Measurements from ENCODE around the gene TNKS2. TPM values are rescaled to one million over a fixed set of nuclear protein-coding genes. Genes with fewer than 3 reads are reported as not detected.
"Not testable (repeated sequence)": the region's sequence is repeated elsewhere in the genome, so short reads cannot be mapped to it uniquely, and the experiment has no call there.

TNKS2 gene
- total RNA-seq, 2 donors from 2014 or later: 48.5 to 52.3 TPM

DNA sequence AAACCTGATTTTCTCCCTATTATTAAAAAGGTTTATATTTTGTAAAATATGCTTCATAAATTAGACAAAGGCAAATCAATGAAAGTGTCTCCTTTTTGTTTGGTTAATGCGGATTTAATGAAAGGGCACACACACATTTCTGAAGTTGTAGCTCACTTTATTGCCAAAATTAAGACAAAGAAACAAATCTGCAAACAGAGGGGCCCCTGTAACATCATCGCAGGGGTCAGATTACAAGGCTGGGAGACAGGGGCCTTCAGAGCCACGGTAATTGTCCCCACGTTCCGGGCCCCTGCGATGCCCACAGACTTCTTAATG, 88.7 kb downstream of the TNKS2 start:
- Mint-ChIP-seq H3K4me1 (ENCODE audit: low read depth) (peaks cover 8% of the 10 kb centered on the region), H3K36me3 (ENCODE audit: insufficient read depth in 2 of 2) (peaks cover 0 to 3% of the 10 kb centered on the region in 2 donors), H3K4me3 (peak overlapping the region; percentile 92 to 98), H3K27ac (no peak overlapping the region), H3K9me3 (no peaks in the 10 kb centered on the region), H3K27me3 (ENCODE audit: low read depth) (peaks cover 27% of the 10 kb centered on the region)
- DNase-seq (no peak), ATAC-seq (replicated peaks in 1 of 2) (no peak)

DNA sequence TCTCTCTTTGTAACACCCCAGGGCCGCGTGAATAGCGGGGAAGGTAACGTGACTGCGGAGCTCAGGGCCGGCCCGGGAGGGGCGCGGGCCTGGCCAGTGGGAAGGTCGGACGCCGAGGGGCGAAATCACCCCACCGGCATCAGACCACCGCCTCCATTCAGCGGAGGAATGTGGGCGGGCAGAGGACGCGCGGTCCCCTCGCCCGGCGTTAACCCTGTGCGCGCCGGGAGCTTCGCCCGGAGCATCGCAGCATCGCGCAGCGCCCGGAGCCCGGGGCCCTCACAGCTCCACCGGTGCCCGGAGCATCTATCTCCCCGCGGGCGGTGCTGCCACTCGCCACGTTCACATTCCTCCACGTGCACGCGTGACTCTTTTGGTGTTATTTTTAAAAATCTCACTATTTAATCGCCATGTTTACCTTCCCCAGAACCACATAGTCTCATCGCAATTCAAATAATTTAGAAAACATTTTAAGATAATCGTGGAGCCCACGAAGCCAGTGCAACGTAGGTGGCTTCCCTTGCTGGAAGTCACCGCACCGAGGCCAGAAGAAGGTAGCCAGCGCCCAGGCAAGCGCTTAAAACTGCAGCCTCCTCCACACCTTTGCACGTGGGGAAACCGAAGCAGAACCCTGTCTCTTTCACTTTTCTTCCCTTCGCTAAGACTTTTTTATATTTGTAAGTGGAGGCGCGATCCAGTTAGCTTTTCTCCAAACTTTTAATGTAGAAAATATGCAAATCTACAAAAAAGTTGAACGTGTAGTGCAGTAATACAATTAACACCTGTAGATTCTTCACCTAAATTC, 89.2 kb downstream of the TNKS2 start:
- peak overlapping the region; percentile 92 to 98 for H3K4me3 Mint-ChIP-seq
- H3K9me3 Mint-ChIP-seq: no peaks in the 10 kb centered on the region
- H3K27ac Mint-ChIP-seq: peak overlapping the region; percentile 15
- peaks cover 0 to 3% of the 10 kb centered on the region in 2 donors for H3K36me3 Mint-ChIP-seq (ENCODE audit: insufficient read depth in 2 of 2)
- DNase-seq (peak; percentile 18 to 28), ATAC-seq (replicated peaks in 1 of 2) (peak; percentile 84)
- peaks cover 8% of the 10 kb centered on the region for H3K4me1 Mint-ChIP-seq (ENCODE audit: low read depth)
- peaks cover 27% of the 10 kb centered on the region for H3K27me3 Mint-ChIP-seq (ENCODE audit: low read depth)

DNA sequence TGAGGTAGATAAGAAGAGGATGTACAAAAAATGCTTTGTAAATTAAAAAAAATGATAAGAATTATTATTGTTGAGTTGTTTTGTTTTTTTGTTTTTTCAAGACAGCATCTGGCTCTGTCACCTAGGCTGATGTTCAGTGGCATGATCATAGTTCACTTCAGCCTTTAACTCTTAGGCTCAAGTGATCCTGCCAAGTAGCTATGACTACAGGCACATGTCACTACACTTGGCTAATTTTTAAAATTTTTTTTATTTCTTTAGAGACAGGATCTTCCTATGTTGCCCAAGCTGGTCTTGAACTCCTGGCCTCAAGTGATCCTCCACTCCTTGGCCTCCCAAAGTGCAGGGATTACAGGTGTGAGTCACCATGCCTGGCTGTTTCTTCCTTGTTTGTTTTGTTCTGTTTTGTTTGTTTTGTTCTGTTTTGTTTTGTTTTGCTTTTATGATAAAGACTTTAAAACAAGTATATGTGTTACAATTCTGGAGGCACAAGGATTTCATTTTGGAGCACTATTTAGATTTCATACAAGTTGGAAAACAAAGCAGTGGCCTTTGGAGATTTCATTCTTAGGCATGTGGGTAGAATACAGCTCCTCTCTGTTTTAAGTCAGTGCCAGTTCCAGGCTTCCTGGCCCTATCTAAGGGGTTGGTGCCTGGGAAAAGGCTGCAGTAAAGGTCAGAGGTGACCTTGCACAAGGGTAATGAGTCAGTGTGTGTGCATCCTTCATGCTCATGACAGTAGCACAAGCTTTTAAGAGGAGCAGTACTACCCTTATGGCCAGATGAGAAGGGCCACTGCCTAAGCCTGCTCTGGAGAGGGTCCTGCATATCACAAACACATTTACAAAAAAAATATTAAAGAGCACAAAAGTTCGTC, 93.1 kb downstream of the TNKS2 start:
- no peak overlapping the region for H3K4me3 Mint-ChIP-seq
- ATAC-seq (replicated peaks in 1 of 2) (no peak), DNase-seq (no peak)
- no peak overlapping the region for H3K27ac Mint-ChIP-seq
- peaks cover 8% of the 10 kb centered on the region for H3K4me1 Mint-ChIP-seq (ENCODE audit: low read depth)
- peaks cover 15% of the 10 kb centered on the region for H3K27me3 Mint-ChIP-seq (ENCODE audit: low read depth)
- peaks cover 0 to 3% of the 10 kb centered on the region in 2 donors for H3K36me3 Mint-ChIP-seq (ENCODE audit: insufficient read depth in 2 of 2)
- no peaks in the 10 kb centered on the region for H3K9me3 Mint-ChIP-seq

DNA sequence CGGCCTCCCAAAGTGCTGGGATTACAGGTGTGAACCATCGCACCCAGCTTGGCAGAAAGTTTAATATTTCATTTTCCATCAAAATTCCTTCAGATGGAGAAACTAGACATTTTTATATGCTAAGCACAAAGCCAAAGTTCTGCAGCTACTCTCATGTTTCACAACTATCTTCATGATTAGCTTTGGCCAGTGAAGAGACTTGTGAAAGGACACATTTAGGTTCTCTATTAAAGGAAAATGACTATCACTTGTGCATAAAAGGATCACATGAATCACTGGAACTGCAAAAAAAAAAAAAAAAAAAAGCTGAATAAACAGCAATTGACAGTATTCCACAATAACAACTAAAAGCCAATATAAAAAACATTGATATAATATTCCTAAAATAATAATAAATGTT, 94.8 kb downstream of the TNKS2 start:
- H3K27ac Mint-ChIP-seq: no peak overlapping the region
- peaks cover under 1% of the 10 kb centered on the region for H3K4me1 Mint-ChIP-seq (ENCODE audit: low read depth)
- no peaks in the 10 kb centered on the region for H3K9me3 Mint-ChIP-seq
- ATAC-seq (replicated peaks in 1 of 2) (no peak), DNase-seq (no peak)
- peaks cover 0 to 1% of the 10 kb centered on the region in 2 donors for H3K36me3 Mint-ChIP-seq (ENCODE audit: insufficient read depth in 2 of 2)
- no peak overlapping the region for H3K4me3 Mint-ChIP-seq
- H3K27me3 Mint-ChIP-seq (ENCODE audit: low read depth): peaks cover 24% of the 10 kb centered on the region

DNA sequence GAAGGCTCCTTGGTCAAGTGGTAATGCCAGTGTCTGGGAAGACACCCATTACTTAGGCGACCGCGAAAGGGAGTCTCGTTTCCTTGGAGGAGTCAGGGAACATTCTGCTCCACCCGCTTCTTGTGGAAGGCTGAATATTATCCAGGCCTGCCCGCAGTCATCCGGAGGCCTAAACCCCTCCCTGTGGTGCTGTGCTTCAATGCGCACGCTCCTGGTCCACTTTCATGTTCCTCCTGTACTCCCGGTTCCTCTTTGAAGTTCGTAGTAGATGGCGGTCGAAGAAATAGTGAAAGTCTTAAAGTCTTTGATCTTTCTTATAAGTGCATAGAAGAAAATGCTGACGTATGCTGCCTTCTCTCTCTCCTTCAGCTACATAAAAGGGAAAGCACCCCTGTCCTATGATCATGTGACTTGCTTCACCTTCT, 96.0 kb downstream of the TNKS2 start:
- not testable (repeated sequence) for H3K4me1 Mint-ChIP-seq (ENCODE audit: low read depth); H3K4me3 Mint-ChIP-seq; DNase-seq; H3K9me3 Mint-ChIP-seq; H3K36me3 Mint-ChIP-seq (ENCODE audit: insufficient read depth in 2 of 2); ATAC-seq (replicated peaks in 1 of 2); H3K27ac Mint-ChIP-seq
- peaks cover 22% of the 10 kb centered on the region for H3K27me3 Mint-ChIP-seq (ENCODE audit: low read depth)

DNA sequence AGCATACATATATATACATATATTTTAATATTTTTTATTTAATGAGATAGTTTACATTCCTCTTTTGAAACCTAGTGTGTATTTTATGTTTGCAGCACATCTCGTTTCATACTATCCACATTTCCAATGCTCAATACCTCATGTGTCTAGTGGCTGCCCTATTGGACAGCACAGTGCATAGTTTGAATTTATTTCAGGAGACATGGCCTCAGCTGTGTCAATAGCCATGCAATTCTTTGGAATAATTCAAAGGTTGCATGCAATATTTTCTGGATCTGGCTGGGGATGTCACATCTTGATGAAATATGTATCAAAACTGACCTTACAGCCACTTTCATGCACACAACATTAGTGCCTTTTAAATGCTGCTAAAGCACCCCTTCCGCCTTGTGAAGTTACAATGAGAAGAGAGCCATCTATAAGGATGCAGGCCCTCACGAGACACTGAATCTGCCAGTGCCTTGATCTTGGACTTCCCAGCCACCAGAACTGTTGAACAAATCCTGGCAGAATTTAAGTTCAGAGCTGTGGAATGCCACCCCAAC, 98.1 kb downstream of the TNKS2 start:
- Mint-ChIP-seq H3K4me1 (ENCODE audit: low read depth) (peaks cover 11% of the 10 kb centered on the region), H3K27ac (no peak overlapping the region), H3K27me3 (ENCODE audit: low read depth) (peaks cover 18% of the 10 kb centered on the region), H3K9me3 (no peaks in the 10 kb centered on the region), H3K36me3 (ENCODE audit: insufficient read depth in 2 of 2) (no peaks in the 10 kb centered on the region), H3K4me3 (no peak overlapping the region)
- ATAC-seq (replicated peaks in 1 of 2) (no peak), DNase-seq (no peak)

DNA sequence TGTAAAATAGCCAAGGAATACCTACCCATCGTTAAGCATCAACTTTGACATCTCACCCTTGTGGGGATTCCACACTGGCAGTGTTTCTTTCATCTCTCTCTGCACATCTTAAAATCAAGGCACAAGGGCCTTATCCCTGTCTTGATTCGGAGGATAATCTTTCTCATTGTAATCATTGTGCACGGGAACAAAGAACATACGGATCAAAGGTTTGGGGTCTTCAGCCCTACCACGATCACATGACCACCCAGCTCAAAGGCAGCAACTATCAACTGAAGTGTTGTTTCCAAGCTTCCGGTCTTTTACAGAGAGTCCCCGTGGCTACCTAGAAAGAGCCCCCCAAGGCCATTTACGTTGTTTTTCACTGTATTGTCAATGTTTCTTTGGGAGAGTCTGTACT, 99.2 kb downstream of the TNKS2 start:
- peaks cover 18% of the 10 kb centered on the region for H3K27me3 Mint-ChIP-seq (ENCODE audit: low read depth)
- peaks cover 0 to 1% of the 10 kb centered on the region in 2 donors for H3K9me3 Mint-ChIP-seq
- H3K36me3 Mint-ChIP-seq (ENCODE audit: insufficient read depth in 2 of 2): no peaks in the 10 kb centered on the region
- no peak for ATAC-seq (replicated peaks in 1 of 2)
- DNase-seq: no peak
- peaks cover 22% of the 10 kb centered on the region for H3K4me1 Mint-ChIP-seq (ENCODE audit: low read depth)
- no peak overlapping the region for H3K27ac Mint-ChIP-seq
- no peak overlapping the region for H3K4me3 Mint-ChIP-seq

DNA sequence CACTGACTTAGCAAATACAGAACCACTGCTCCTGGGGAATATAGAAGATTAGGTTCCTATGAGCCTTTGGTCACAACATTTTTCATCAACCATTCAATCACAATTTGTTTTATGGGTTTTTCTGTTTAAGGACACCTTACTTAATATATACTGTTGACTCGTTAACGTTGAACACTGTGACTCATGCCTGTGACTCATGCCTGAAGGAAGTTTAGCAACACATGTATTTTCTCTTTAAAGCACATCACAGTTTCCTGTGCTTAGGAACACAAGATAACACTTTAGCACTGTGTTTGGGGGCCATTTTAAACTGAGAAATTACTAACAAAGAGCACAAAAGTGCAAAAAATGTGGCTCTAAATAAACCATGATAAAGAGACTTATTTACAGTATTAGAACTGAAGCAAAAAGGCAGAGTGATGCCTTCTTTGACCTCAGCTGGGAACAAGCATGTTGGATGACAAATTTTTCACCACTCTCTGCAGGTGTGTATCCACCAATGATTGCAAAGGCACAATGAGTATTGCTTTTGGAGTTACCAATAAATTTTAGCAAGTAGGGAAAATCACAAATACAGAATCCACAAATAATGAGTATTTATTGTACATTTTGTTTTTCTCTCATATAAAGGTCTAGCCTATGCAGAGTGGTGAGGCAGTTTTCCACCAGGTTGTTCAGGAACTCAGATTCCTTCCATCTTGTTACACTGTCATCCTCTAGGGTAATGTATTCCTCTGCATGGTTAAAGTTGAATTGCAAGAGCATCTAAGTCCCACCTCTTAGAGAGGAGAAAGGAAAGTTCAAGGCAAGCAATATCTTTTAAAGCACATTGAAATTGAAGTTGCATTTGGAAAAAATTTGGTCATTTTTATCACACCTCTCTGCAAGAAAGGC, 103.8 kb downstream of the TNKS2 start:
- Mint-ChIP-seq H3K4me1 (ENCODE audit: low read depth) (peaks cover 38% of the 10 kb centered on the region), H3K4me3 (peak overlapping the region; percentile 32 to 71), H3K27ac (peak overlapping the region; percentile 88), H3K9me3 (peaks cover 0 to 1% of the 10 kb centered on the region in 2 donors), H3K36me3 (ENCODE audit: insufficient read depth in 2 of 2) (peaks cover 0 to 4% of the 10 kb centered on the region in 2 donors), H3K27me3 (ENCODE audit: low read depth) (peaks cover 11% of the 10 kb centered on the region)
- ATAC-seq (replicated peaks in 1 of 2) (peak; percentile 100), DNase-seq (peak; percentile 62 to 76)

DNA sequence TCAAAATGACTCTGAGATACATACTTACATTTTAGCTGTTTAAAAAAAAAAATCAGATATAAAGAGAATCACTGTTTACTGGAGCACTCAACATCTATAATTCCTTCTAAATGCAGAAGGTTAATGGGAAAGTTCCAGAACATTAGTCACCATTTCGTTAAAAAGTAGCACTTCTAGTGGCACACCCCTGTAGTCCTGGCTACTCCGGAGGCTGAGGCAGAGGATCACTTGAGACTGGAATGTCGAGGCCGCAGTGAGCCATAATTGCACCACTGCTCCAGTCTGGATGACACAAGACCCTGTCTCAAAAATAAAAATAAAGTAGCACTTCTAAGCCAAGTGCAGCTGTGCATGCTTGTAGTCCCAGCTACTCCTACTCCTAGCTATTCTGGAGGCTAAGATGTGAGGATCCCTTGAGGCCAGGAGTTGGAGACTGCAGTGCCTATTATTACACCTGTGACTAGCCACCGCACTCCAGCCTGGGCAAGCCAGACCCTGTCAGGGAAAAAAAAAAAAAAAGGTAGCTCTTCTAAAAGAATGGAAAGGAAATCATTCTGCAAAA, 108.9 kb downstream of the TNKS2 start:
- Mint-ChIP-seq H3K27ac (peak overlapping the region; percentile 91), H3K27me3 (ENCODE audit: low read depth) (no peaks in the 10 kb centered on the region), H3K4me3 (peak overlapping the region; percentile 94 to 95), H3K9me3 (peaks cover 0 to 1% of the 10 kb centered on the region in 2 donors), H3K4me1 (ENCODE audit: low read depth) (peaks cover 38% of the 10 kb centered on the region), H3K36me3 (ENCODE audit: insufficient read depth in 2 of 2) (peaks cover 0 to 7% of the 10 kb centered on the region in 2 donors)
- DNase-seq (no peak), ATAC-seq (replicated peaks in 1 of 2) (no peak)

DNA sequence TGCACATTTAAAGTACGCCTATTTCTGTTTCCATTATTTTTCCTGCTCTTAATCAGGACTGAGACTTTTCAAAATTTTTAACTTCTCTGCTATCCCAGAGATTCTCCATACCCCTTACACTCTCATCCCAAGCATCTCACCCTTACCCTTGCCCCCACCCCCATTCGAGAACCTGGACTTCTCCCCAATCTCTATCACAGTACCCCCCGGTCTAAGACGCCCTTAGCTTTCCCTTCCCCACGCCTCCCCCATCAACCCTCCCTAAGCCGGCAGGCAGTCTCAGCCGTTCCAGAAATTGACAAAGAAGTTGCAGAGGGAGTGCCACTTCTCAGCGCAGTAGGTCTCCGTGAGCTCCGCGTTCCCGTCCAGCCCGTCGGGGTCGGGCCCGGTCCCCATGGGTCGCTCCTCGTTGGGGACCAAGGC, 109.7 kb downstream of the TNKS2 start:
- peaks cover 29% of the 10 kb centered on the region for H3K4me1 Mint-ChIP-seq (ENCODE audit: low read depth)
- H3K9me3 Mint-ChIP-seq: no peaks in the 10 kb centered on the region
- H3K36me3 Mint-ChIP-seq (ENCODE audit: insufficient read depth in 2 of 2): peaks cover 0 to 7% of the 10 kb centered on the region in 2 donors
- DNase-seq: no peak
- ATAC-seq (replicated peaks in 1 of 2): no peak
- peaks cover 3% of the 10 kb centered on the region for H3K27me3 Mint-ChIP-seq (ENCODE audit: low read depth)
- H3K4me3 Mint-ChIP-seq: peak overlapping the region; percentile 94 to 95
- H3K27ac Mint-ChIP-seq: peak overlapping the region; percentile 91

DNA sequence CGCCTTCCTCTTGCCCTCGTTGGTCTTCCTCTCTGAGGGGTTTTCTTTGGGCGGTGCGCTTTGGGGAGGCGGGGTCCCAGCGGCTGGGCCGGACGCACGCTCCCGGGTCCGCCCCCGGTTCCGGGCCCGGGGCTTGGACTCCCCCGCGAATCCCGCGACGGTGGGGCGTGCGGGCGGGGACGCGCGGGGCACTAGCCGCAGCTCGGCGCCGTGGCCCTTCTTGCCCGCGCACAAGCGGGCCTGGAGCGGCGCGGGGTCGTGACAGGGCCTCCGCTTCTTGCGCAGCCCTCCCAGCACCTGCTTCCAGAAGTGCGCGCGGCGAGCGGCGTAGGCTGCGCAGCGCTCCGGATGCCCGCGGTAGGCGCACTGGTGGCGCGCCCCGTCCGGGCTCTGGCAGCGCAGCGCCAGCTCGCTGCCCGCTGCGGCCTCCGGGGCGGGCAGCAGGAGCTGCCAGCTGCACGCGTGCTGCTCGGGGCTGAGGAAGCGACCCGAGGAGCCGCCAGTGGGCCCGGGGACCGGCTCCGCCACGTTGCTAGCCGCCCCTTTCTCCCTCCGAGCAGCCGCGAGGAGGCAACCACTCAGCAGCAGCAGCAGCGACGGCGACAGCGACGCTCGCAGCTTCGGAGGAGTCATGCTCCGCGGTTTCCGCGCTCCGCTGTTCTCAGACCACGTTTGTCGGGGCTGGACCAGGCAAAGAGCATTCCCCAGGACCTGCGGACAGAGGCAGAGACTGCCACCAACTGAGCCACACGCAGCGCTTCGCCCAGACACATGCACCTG, 110.3 kb downstream of the TNKS2 start:
- ATAC-seq (replicated peaks in 1 of 2) (peak; percentile 90 to 91), DNase-seq (peak; percentile 79)
- Mint-ChIP-seq H3K9me3 (no peaks in the 10 kb centered on the region), H3K4me1 (ENCODE audit: low read depth) (peaks cover 28% of the 10 kb centered on the region), H3K27ac (peak overlapping the region; percentile 91), H3K36me3 (ENCODE audit: insufficient read depth in 2 of 2) (peaks cover 0 to 7% of the 10 kb centered on the region in 2 donors), H3K4me3 (peak overlapping the region; percentile 94 to 95), H3K27me3 (ENCODE audit: low read depth) (peaks cover 9% of the 10 kb centered on the region)

Data from activated T-cell treated with anti-CD3 and anti-CD28 coated beads, Interleukin-2, amount 50 U/mL, for 72 hours (primary cell).